EL (cell line): ENCODE results near the gene STIM1.

Experiments
- DNase-seq: peaks from one replicate; pipeline ENCODE4 v3.0.0-alpha.2; 2016

The STIM1 gene

GRCh38 chr11:4076774-4077173, 221.3 kb downstream of the STIM1 start:
- DNase-seq = no peak

- no peak for DNase-seq
Measured at GRCh38 chr11:4083198-4083597, 227.7 kb downstream of the STIM1 start.

DNA sequence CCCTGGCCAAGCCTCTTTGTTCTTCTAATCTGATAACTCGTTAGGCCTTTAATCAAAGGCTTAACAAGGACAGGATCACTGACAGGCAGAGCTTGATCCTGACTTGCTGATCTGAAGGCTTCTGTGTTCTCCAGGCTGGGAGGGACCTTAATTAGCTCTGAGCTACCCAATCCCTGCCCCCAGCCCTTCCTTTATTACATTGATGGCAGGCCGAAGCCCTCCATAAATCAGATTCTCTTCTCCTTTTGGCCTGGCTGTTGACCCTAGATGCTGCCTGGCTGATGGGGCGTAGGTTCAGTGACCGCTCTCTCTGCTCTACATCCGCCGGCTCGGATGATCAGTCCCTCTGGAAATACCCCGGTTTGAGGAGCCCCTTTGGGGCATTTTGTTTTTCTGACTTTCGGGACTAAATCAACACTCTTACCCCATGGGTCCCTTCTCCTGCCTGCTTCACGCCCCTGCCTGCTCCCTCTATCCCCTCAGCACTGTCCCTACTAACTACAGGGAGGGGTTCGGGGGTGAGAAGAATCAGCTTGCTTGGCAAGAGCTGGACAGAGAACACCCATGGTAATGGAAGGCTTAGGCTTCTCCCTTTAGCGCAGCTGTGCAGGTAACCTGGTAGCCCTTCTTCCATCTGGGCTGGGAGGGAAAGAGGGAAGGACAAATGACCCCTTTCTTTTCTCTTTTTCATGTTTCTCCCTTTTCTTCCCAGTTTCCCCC, 229.1 kb downstream of the STIM1 start:
- no peak for DNase-seq

DNA sequence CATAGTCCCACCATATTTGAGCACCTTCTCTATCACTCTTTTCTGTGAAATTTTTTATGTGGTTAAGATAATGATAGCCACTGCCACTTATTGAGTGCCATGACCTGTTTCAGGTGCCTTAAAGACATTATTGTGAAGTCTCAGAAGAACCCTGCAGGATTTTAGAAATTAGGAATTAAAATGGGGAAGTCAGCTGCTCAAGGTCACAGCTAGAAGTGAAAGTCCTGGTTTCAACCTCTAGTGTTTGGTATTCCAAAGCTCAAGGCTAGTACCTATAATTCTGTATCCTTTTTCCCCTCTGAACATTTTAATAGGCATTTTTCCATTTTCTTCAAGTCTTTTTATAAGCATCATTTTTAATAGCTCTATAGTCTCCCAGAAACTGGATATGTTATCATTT, 230.1 kb downstream of the STIM1 start:
- DNase-seq = no peak

GRCh38 chr11:4086575-4087353, 231.3 kb downstream of the STIM1 start:
- no peak for DNase-seq

DNA sequence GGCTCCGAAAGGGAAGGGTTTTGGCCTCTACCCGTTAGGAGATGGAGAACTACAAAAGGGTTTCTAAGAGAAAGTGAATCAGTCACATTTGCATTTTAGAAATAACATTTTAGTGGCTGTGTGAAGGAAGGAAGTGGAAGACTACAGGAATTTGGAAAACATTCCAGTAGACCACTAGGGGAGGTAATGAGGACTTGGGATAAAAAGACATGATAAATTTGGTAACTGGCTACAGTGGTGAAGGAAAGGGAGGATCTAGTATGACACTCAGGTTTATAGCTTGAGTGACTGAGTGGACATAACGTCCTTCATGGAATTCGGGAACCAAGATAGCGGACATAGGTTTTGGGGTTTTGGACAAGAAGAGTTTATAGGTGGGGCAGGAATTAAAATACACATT, 232.1 kb downstream of the STIM1 start:
- peak; percentile 49 for DNase-seq

DNA sequence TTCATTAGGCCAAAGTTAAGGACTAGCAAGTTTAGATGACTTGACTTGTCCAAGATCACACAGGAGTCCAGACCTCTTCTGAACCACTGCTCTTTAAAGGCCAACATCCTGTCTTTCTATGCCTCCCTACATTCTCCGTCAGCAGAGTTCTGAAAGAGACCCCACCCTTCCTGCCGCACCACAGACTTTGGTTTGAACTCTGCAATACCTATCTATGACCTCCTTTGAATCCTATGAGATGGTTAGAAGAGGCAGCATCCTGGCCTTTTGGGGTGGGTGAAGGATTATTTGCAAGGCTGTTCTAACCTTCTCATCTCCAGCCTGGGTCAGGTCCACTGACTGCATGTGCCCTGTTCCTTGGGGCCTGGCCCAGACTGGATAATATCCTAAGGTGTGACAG, 234.8 kb downstream of the STIM1 start:
- no peak for DNase-seq

GRCh38 chr11:4092026-4092425, 236.6 kb downstream of the STIM1 start:
- no peak for DNase-seq

GRCh38 chr11:4093519-4094347, 238.3 kb downstream of the STIM1 start:
- DNase-seq = no peak

- DNase-seq = peak; percentile 97
Measured at GRCh38 chr11:4094348-4095291, 239.2 kb downstream of the STIM1 start, which contains the start of gene RRM1. Gene RRM1, plus strand, starts transcription at chr11:4094799. Its CDS starts 214 bp downstream, at chr11:4095013.

DNA sequence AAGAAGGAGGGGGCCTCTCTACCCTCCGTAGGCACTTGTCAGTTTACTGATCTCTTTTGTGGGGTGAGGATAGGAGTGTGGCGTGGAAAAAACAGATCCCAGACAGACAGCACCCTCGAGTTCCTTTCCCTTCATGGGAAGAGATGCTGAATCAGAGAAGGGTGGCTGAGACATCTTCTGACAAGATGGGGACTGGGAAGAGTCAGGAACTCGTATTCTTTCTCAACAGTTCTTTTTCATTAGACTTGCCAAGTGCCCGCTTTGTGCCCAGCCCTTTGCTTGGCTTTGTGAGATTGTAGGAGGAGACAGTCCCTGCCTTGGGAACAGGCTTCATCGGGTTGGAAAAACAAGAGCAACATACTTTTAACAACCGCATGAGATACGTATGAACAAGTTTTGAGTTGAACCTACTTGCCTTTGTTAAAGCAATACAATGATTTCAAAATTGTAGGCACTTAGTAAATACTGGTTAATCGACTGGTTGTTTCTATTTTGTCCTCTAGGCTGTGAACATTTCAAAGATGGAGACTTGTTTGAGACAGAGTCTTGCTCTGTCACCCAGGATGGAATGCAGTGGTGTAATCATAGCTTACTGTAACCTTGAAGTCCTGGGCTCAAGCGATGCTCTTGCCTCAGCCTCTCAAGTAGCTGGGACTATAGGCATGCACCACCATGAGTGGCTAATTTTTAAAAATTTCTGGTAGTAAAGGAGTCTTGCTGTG, 240.2 kb downstream of the STIM1 start:
- peak; percentile 75 for DNase-seq

- DNase-seq = no peak
Measured at GRCh38 chr11:4098026-4098621, 242.7 kb downstream of the STIM1 start.

DNA sequence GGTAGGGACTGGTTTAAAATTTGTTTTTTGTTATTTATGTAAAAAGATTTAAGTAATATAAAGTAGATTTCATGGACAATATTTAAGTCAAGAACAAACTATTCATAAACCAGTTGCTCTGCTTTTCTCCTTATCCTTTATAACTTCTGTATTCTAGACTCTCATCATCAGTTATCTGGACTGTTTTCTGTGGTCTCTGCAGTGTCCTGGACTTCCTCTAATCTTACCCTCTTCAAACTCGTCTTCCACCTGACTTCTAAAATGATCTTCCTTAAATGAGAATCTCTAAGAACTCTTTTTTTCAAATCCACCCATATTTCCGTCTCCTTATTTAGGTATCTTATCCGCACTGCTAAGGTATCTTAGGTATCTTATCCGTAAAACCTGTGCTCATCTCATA, 247.2 kb downstream of the STIM1 start:
- DNase-seq = no peak

- DNase-seq = no peak
Measured at GRCh38 chr11:4103269-4103668, 247.8 kb downstream of the STIM1 start.

- DNase-seq = no peak
Measured at GRCh38 chr11:4105916-4106315, 250.5 kb downstream of the STIM1 start.

DNA sequence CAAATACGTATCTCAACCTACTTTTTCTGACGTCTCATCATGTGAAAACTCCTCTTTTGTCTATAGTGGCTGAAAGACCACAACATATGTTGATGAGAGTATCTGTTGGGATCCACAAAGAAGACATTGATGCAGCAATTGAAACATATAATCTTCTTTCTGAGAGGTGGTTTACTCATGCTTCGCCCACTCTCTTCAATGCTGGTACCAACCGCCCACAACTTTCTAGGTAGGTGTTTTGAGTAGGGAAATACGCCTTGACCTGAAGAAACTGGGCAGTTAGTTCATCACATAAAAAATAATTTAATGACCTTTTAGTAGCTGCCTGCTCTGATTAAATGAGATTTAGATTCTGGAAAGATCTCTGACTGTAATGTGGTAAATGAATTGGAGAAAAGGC, 256.4 kb downstream of the STIM1 start:
- DNase-seq = no peak

DNA sequence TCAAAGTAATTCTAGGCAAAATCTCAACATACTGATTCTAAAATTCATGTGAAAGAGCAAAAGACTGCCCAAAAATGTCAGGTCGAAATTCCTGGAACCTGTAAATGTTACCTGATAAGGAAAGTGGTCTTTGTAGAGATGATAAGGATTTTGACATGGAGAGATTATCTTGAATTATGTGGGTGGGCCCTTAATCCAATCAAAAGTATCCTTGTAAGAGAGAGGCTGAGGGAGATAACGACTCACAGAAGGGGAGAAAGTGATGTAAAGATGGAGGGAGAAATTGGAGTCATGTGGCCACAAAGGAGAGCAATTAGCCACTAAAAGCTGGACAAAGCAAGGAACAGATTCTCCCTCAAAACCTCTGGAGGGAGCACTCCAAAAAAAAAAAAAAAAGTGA, 259.7 kb downstream of the STIM1 start:
- no peak for DNase-seq

DNA sequence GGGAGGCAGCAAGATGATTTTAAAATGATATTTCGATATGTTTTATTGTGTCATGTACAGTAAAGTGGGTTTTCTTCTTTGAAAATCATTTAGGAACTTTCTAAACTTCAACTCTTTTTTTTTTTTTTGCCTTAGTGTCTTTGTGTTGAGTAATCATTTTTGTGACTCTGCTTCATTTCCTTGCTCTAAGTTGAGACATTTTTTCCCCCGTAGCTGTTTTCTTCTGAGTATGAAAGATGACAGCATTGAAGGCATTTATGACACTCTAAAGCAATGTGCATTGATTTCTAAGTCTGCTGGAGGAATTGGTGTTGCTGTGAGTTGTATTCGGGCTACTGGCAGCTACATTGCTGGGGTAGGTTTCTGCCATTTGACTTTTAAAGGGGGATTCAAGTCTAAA, 262.6 kb downstream of the STIM1 start:
- DNase-seq = peak; percentile 70

- DNase-seq = no peak
Measured at GRCh38 chr11:4123218-4123617, 267.8 kb downstream of the STIM1 start.

GRCh38 chr11:4125141-4125540, 269.7 kb downstream of the STIM1 start:
- peak; percentile 48 for DNase-seq

DNA sequence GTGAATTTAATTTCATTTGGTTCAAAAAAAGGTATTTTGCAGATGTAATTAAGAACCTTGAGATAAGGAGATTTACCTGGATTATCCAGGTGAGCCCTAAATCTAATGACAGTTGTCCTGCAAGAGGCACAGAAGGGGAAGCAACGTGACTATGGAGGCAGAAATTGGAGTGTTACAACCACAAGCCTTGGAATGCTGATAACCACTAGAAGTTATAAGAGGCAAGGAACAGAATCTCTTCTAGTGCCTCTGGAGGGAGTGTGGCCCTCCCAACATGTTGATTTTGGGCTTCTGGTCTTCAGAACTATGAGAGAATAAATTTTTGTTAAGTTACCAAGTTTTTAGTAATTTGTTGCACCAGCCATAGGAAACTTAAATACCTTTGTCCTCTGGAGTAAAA, 271.9 kb downstream of the STIM1 start:
- no peak for DNase-seq
